GM23248 (cell line): ENCODE results near the gene CIT.

ENCODE experiments used
- EZH2 ChIP-seq: fragments of 200-600 bp; sonication (generic); IDR thresholded peaks from 2 replicates; pipeline ENCODE4 v1.6.1; 2018; ENCODE audit warnings: antibody characterized with exemption, mild to moderate bottlenecking; ENCODE audit not compliant: insufficient read depth, poor library complexity, severe bottlenecking
- EZH2phosphoT487 ChIP-seq: fragments of 200-600 bp; sonication (generic); IDR thresholded peaks from 2 replicates; pipeline ENCODE4 v1.6.1; 2018; ENCODE audit warnings: antibody characterized with exemption, moderate library complexity, mild to moderate bottlenecking, low read depth; ENCODE audit not compliant: insufficient read depth

DNA sequence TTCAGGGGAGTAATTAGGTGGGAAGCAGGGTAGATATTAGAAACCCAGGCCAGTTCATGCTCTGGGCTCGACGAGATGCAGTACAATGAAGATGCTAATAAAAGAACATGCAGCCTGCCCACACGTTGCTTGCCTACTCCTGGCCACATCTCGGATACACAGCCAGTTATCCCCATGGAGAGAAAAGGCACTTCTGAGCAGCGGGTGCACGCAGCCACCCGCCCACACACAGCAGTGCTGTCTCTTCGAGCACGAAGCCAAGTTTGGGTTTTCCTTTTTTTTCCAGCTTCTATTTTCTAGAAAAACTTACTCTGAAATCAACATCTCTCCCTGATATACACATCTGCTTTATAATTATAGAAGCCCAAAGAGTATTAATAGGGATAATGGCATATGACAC is 85.7 kb downstream of the CIT start:
- no peak for TF ChIP-seq EZH2
- no peak for TF ChIP-seq EZH2phosphoT487
